H9 (cell line): ENCODE measurements around the gene ZMYND8. TPM values are rescaled to one million over a fixed set of nuclear protein-coding genes. Genes with fewer than 3 reads are reported as not detected.

Experiments
- DNase-seq: peaks from one replicate; pipeline ENCODE4 v3.0.0-alpha.2; 2017
- H2AFZ ChIP-seq: one replicate; pipeline ENCODE4 v1.6.1; 2013; ENCODE audit warnings: mild to moderate bottlenecking, low read length, control low read depth, moderate library complexity
- H2AK5ac ChIP-seq: 2 replicates; pipeline ENCODE4 v1.6.1; 2013; ENCODE audit warnings: low read length, control low read depth, mixed read lengths; ENCODE audit not compliant: insufficient read length
- H2BK120ac ChIP-seq: one replicate; pipeline ENCODE4 v1.6.1; 2013; ENCODE audit warnings: low read depth, mild to moderate bottlenecking, low read length, control low read depth, inconsistent platforms; ENCODE audit not compliant: poor library complexity, severe bottlenecking
- H2BK12ac ChIP-seq: 2 replicates; pipeline ENCODE4 v1.6.1; 2013; ENCODE audit warnings: low read length, control low read depth, mixed read lengths, low read depth; ENCODE audit not compliant: insufficient read length
- H2BK15ac ChIP-seq: 2 replicates; pipeline ENCODE4 v1.6.1; 2013; ENCODE audit warnings: low read depth, low read length, control low read depth
- H2BK20ac ChIP-seq: one replicate; pipeline ENCODE4 v1.6.1; 2013; ENCODE audit warnings: low read depth, mild to moderate bottlenecking, low read length, control low read depth, inconsistent platforms; ENCODE audit not compliant: poor library complexity, severe bottlenecking
- H2BK5ac ChIP-seq: 2 replicates; pipeline ENCODE4 v1.6.1; 2013; ENCODE audit warnings: low read length, control low read depth, mixed read lengths; ENCODE audit not compliant: insufficient read length
- H3K14ac ChIP-seq: 2 replicates; pipeline ENCODE4 v1.6.1; 2013; ENCODE audit warnings: low read length, control low read depth; ENCODE audit not compliant: insufficient read depth
- H3K18ac ChIP-seq: 2 replicates; pipeline ENCODE4 v1.6.1; 2013; ENCODE audit warnings: low read depth, mild to moderate bottlenecking, mixed read lengths, low read length, control low read depth; ENCODE audit not compliant: insufficient read length
- H3K23ac ChIP-seq: 2 replicates; pipeline ENCODE4 v1.6.1; 2013; ENCODE audit warnings: low read length, control low read depth, mixed read lengths, low read depth; ENCODE audit not compliant: insufficient read length
- H3K23me2 ChIP-seq: 2 replicates; pipeline ENCODE4 v1.6.1; 2013; ENCODE audit warnings: low read depth, mild to moderate bottlenecking, mixed read lengths, low read length, control low read depth; ENCODE audit not compliant: insufficient read length, poor library complexity, severe bottlenecking
- H3K27ac ChIP-seq: 2 replicates; pipeline ENCODE4 v1.5.1; 2013; ENCODE audit warnings: low read length, control low read depth, mixed read lengths, low read depth; ENCODE audit not compliant: insufficient read length
- H3K27me3 ChIP-seq: 2 replicates; pipeline ENCODE4 v1.6.1; 2013; ENCODE audit warnings: low read length, control low read depth, inconsistent platforms; ENCODE audit not compliant: insufficient read depth
- H3K4ac ChIP-seq: 2 replicates; pipeline ENCODE4 v1.6.1; 2013; ENCODE audit warnings: low read depth, mild to moderate bottlenecking, control low read depth, inconsistent platforms, low read length, moderate library complexity
- H3K4me1 ChIP-seq: 2 replicates; pipeline ENCODE4 v1.6.1; 2013; ENCODE audit warnings: low read length, control low read depth, inconsistent platforms; ENCODE audit not compliant: insufficient read depth
- H3K4me2 ChIP-seq: 2 replicates; pipeline ENCODE4 v1.6.1; 2013; ENCODE audit warnings: low read length, control low read depth, mixed read lengths; ENCODE audit not compliant: insufficient read length, insufficient read depth
- H3K56ac ChIP-seq: 2 replicates; pipeline ENCODE4 v1.6.1; 2013; ENCODE audit warnings: low read depth, mild to moderate bottlenecking, mixed read lengths, low read length, control low read depth; ENCODE audit not compliant: insufficient read length
- H3K79me1 ChIP-seq: 2 replicates; pipeline ENCODE4 v1.6.1; 2013; ENCODE audit warnings: low read depth, mild to moderate bottlenecking, moderate library complexity, low read length, control low read depth, inconsistent platforms; ENCODE audit not compliant: insufficient read depth, poor library complexity, severe bottlenecking
- H3K79me2 ChIP-seq: 2 replicates; pipeline ENCODE4 v1.6.1; 2013; ENCODE audit warnings: low read length, control low read depth, inconsistent platforms; ENCODE audit not compliant: insufficient read depth
- H3K9ac ChIP-seq: 2 replicates; pipeline ENCODE4 v1.6.1; 2013; ENCODE audit warnings: low read length, control low read depth, mixed read lengths; ENCODE audit not compliant: insufficient read length; ENCODE audit errors: extremely low read depth
- H3K9me3 ChIP-seq: one replicate; pipeline ENCODE4 v1.6.1; 2013; ENCODE audit warnings: low read depth, low read length, inconsistent platforms; ENCODE audit not compliant: control insufficient read depth
- H3T11ph ChIP-seq: one replicate; pipeline ENCODE4 v1.6.1; 2013; ENCODE audit warnings: mild to moderate bottlenecking, low read length, control low read depth, inconsistent platforms
- H4K20me1 ChIP-seq: one replicate; pipeline ENCODE4 v1.6.1; 2013; ENCODE audit not compliant: control insufficient read depth, insufficient read length, insufficient read depth
- H4K5ac ChIP-seq: 2 replicates; pipeline ENCODE4 v1.6.1; 2013; ENCODE audit warnings: low read depth, mild to moderate bottlenecking, mixed read lengths, low read length, control low read depth; ENCODE audit not compliant: insufficient read length
- H4K8ac ChIP-seq: replicated peaks from 2 replicates; pipeline ENCODE4 v1.6.1; 2013; ENCODE audit warnings: low read length, control low read depth, mixed read lengths, low read depth; ENCODE audit not compliant: insufficient read length
- H4K91ac ChIP-seq: 2 replicates; pipeline ENCODE4 v1.6.1; 2013; ENCODE audit warnings: low read depth, mild to moderate bottlenecking, moderate library complexity, mixed read lengths, low read length, control low read depth; ENCODE audit not compliant: insufficient read length
- H3K27ac Mint-ChIP-seq, 3 experiments: 2 replicates in 2 of 3; 3 replicates in 1 of 3; pipeline ENCODE4 v1.8.0; 2020 to 2021; ENCODE audit warnings: mixed read lengths in 3 of 3, mild to moderate bottlenecking in 1 of 3, moderate library complexity in 1 of 3
- H3K27me3 Mint-ChIP-seq: 2 replicates; pipeline ENCODE4 v1.8.0; 2021; ENCODE audit warnings: low read depth, mild to moderate bottlenecking, moderate library complexity, mixed read lengths
- H3K36me3 Mint-ChIP-seq, 3 experiments: 2 replicates in 2 of 3; 3 replicates in 1 of 3; pipeline ENCODE4 v1.8.0; 2020 to 2021; ENCODE audit warnings: low read depth in 3 of 3, mixed read lengths in 3 of 3; ENCODE audit not compliant: insufficient read depth in 1 of 3
- H3K4me1 Mint-ChIP-seq, 2 experiments: 2 replicates each; pipeline ENCODE4 v1.8.0; 2020; ENCODE audit warnings: mixed read lengths in 2 of 2
- H3K4me3 Mint-ChIP-seq, 2 experiments: 2 replicates in 1 of 2; 3 replicates in 1 of 2; pipeline ENCODE4 v1.8.0; 2020 to 2021; ENCODE audit warnings: mild to moderate bottlenecking in 2 of 2, mixed read lengths in 2 of 2, moderate library complexity in 1 of 2
- H3K9me3 Mint-ChIP-seq, 2 experiments: 2 replicates in 1 of 2; 3 replicates in 1 of 2; pipeline ENCODE4 v1.8.0; 2020; ENCODE audit warnings: mild to moderate bottlenecking in 2 of 2, mixed read lengths in 2 of 2, moderate library complexity in 1 of 2
- CTCF ChIP-seq: fragments of 200-600 bp; sonication (generic); conservative IDR thresholded peaks from 3 replicates; pipeline ENCODE4 v1.8.0; 2021; ENCODE audit warnings: antibody characterized with exemption, mild to moderate bottlenecking
- WGBS: extraction: QIAGEN DNeasy Blood & Tissue Kit; methylation state at CpG from one replicate; pipeline ENCODE4 v1.1.7; 2013; ENCODE audit warnings: missing lambda C conversion rate, low lambda C conversion rate, mixed read lengths; ENCODE audit not compliant: insufficient read length; ENCODE audit errors: extremely low coverage; 5-methylcytosine and 5-hydroxymethylcytosine counted together
- total RNA-seq: library from RNA; stranded (reverse); gene quantifications from 2 replicates; pipeline ENCODE4 v1.2.1, GENCODE V29; 2021

The ZMYND8 gene
- total RNA-seq, 1 experiment from 2014 or later: 158 TPM

- no peak for DNase-seq
- peaks cover 2% of the 10 kb centered on the region for H4K20me1 ChIP-seq
- no CpG with 5 or more reads among the region's 7 CpGs for WGBS
- no peak overlapping the region for H2BK5ac ChIP-seq
- no peaks in the 10 kb centered on the region for H3K9me3 ChIP-seq
- H3K27me3 ChIP-seq: no peaks in the 10 kb centered on the region
- H3K9me3 Mint-ChIP-seq: no peaks in the 10 kb centered on the region
- peaks cover 23% of the 10 kb centered on the region for H3K4me1 ChIP-seq
- H3K36me3 Mint-ChIP-seq: peaks cover 19 to 67% (median 40%) of the 10 kb centered on the region in 3 experiments
- peaks cover 3% of the 10 kb centered on the region for H3K79me1 ChIP-seq
- no peak overlapping the region for H3K23ac ChIP-seq
- H4K5ac ChIP-seq: no peak overlapping the region
- H3T11ph ChIP-seq: no peak overlapping the region
- no peak overlapping the region for H4K91ac ChIP-seq
- no peak overlapping the region for H2AK5ac ChIP-seq
- peak overlapping the region in 1 of 3 experiments; percentile 60; a peak in 1 of 7 replicates for H3K27ac Mint-ChIP-seq
- no peak overlapping the region for H2BK120ac ChIP-seq
- H3K27me3 Mint-ChIP-seq: no peaks in the 10 kb centered on the region
- no peak for TF ChIP-seq CTCF
- no peak overlapping the region for H2BK20ac ChIP-seq
- no peak overlapping the region for H2AFZ ChIP-seq
- no peak overlapping the region for H2BK15ac ChIP-seq
- H3K56ac ChIP-seq: no peak overlapping the region
- H3K4me2 ChIP-seq: no peak overlapping the region
- H3K4me3 Mint-ChIP-seq: no peak overlapping the region
- peaks cover 55 to 62% of the 10 kb centered on the region in 2 experiments for H3K4me1 Mint-ChIP-seq
- no peak overlapping the region for H4K8ac ChIP-seq
- no peak overlapping the region for H3K9ac ChIP-seq
- H3K27ac ChIP-seq: no peak overlapping the region
- H3K23me2 ChIP-seq: no peaks in the 10 kb centered on the region
- H3K18ac ChIP-seq: no peak overlapping the region
- no peak overlapping the region for H3K4ac ChIP-seq
- H3K79me2 ChIP-seq: peaks cover 70% of the 10 kb centered on the region
- H2BK12ac ChIP-seq: no peak overlapping the region
- H3K14ac ChIP-seq: no peak overlapping the region
Measured at GRCh38 chr20:47337413-47337812, 19.1 kb downstream of the ZMYND8 start.
